HUDEP-2 (cell line): ENCODE measurements around the gene AVP.
A peak's percentile ranks its signal among the peaks of the same experiment; 100 is the strongest.

Source experiments
- DNase-seq, 76 experiments: peaks; one replicate each; lab custom pipeline; 2025; ENCODE audit not compliant: unreplicated experiment in 76 of 76; lab: John Stamatoyannopoulos, UW

AVP gene

DNA sequence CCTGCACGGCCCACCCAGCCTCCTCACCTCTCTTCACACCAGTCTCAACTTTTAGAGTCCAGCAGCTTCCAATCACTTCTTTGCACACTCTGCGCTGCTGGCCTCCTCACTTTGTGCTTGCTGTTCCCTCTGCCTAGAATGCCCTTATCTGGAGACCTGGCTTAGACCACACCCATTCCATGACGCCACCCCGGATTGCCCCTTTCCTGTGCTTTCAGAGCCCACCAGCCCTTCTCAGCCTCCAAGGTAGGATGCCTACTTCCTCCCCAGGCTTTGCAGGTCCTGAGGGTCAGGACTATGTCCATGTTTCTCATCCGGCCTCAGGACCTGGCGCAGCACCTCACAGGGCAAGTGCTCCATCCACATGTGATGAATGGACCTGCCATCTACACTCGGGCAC is 27.0 kb upstream of the AVP start:
- DNase-seq = no peak

DNA sequence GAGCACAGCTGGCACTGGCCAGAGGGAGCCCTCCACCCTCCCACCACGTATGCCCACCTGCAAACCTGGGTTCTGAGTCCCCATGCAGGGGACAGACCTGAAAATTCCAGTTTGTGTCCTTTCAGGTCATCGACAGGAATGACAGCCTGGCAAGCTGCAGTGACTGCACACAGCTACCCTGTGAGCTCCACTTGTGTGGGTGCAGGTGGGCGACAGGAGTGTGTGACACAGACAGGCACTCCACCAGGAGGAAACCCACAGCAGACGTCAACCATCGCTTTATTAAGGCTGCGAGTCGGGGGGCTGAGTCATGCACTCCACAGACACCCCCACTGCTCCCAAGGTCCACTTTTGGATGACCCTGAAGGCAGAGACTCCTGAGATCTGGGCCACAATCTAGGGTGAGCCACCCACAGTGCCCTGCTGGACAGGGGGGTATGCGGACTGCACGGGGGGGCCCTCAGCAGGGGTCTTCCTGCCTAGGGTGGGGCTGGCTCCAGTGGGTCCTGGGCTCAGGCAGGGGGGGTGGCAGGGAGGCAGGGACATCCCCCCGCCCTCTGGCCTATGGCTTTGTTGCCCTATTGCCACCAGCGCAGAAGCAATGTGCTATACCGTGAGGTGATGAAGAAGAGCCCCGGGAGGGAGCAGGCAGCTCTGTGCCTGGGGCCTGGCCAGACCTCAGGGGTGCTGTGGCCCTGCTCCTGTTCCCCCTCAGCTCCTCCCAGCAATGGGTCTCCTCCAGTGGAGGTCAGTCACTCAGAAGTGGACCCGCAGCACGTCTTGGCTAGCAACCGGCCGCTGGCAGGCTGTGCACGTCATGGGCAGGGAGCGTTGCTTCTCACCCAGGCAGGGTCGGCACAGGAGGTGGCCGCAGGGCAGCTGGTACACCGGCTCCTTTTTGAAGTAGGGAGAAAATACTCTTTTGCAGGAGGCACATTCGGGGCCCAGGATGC is 25.1 kb upstream of the AVP start:
- DNase-seq = no peak

DNA sequence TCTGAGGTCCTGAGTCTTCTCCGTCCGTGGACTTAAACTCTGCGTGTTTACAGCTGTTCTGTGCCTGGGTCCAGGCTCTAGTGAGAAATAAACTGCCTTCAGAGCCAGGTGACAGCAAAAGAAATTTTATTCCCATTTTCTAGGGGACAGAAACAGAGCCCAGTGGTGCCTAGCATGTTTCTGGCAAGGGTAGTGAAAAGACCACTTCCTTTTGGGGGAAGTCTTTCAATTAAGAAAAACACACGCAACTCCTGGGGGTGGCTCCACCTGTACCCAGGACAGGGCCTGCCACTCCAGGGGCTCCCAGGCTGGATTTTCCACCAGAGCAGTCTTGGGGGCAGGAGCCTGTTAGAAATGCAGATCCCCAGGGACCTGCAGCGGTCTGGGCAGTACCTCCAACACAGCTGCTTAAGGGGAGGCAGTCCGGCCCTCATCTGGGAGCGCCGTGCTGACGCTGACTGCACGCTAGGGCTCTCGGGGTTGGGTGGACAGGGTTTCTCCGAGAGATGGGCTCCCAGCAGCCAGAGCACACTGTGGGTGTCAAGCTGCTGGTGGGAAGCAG is 23.0 kb upstream of the AVP start:
- DNase-seq = no peak

DNA sequence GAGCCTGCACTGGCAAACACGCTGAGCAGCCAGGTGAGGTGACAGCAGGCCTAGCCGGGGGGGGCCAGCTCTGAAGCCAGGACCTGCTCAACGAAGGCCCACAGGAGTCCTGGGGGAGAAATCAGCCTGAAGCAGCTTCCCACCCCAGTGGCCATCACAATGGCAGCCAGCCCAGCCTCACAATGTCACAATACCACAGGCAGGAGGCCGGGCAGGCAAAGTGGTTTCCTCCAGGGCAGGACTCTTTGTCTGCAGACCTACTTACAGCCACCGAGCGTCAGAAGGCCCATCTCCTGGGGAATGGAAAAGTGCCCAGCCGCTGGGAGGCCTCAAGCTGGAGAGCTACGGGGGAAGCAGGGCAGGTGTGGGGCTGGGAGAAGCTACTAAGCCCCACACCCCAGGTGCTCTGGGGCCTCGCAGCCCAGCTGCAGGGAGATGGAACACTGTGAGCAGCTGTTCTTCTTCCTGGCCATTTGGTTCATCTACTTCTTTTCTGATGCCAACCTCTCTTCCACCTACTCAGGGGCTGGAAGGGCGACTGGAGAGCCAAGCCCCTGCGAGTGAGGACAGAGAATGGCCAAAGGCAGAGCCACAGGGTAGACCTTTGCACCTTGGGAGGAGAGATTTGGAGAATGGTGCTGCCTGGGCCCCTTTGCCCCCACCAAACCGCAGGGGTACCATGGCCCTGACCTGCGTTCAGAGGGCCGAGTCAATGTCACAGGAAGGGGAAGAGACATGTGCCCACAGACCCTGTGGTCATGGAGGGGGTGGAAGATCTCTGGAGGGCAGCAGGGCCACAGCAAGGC is 22.3 kb upstream of the AVP start:
- no peak for DNase-seq

DNA sequence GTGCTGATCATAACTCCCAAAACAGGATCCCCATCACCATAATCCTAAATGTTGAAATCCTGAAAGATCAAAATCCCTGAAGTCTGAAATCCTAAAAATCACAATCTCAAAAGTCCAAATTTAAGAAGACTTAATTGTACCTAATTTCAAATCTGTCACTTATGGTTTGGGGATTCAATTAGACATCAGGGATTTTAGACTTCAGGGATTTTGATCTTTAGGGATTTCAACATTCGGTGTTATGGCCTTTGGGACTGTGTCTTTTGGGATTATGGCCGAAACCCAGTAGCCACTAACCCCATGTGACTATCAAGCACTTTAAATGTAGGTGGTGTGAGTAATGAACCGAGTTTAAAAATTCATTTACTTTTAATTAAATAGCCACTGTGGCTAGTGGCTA is 21.7 kb upstream of the AVP start:
- no peak for DNase-seq

DNA sequence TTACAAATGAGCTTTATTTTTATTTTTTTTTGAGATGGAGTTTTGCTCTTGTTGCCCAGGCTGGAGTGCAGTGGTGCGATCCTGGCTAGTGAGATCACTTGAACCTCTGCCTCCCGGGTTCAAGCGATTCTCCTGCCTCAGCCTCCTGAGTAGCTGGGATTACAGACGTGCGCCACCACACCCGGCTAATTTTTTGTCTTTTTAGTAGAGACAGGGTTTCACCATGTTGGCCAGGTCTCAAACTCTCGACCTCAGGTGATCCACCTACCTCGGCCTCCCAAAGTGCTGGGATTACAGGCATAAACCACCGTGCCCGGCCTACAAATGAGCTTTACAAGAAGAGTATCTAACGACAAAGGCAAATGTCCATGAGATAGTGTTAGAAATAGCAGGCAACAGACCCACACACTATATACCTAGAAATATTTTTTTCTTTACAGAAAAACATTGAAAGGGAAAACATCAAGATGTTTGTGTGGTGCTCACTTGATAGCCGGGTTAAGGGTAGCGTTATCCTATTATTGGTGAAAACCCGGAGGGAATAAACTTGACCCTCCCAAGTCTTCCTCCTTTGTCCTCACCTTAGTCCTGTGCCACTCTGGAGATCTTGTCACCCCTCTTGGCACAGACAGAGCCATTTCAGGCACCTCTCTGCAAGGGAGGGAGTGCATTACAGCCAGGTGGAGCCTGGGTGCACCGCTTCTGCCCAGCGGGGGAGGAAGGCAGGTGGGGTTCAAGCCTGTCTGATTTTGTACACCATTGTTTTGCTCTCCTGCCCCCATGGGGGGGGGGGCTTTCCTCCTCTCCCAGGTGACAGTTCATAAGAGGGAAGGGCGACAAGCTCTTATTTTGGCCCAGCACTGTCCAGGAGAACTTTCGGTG is 21.0 kb upstream of the AVP start:
- DNase-seq = no peak

DNA sequence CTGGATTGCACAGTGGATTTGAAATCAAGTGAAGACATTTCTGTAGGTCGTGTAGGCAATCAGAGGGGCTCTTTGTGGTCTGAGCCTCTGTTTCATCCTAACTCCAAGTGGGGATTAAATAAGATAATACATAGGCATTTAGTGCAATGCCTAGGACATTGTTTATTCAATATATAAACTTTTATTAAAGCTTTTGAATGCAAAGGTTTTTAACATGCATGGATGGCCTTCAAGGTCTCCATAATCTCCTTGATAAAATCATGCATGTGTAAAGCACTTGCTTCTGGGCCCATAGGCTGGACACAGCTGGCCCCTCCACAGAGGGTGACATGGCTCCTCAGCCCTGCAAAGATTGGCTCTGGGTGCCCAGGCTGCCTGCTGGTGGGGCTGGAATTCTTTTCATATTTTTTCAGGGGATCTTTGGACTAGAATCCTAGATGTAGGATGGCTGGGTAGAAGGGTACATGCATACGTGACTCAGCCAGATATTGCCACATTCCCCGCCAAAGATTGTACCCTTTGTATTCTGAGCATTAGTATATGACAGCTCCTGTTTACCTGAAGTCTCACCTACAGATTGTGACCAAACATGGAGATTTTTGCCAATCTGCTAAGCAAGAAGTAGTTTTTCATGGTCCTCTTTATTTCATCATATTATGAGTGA is 19.0 kb upstream of the AVP start:
- DNase-seq = no peak

DNA sequence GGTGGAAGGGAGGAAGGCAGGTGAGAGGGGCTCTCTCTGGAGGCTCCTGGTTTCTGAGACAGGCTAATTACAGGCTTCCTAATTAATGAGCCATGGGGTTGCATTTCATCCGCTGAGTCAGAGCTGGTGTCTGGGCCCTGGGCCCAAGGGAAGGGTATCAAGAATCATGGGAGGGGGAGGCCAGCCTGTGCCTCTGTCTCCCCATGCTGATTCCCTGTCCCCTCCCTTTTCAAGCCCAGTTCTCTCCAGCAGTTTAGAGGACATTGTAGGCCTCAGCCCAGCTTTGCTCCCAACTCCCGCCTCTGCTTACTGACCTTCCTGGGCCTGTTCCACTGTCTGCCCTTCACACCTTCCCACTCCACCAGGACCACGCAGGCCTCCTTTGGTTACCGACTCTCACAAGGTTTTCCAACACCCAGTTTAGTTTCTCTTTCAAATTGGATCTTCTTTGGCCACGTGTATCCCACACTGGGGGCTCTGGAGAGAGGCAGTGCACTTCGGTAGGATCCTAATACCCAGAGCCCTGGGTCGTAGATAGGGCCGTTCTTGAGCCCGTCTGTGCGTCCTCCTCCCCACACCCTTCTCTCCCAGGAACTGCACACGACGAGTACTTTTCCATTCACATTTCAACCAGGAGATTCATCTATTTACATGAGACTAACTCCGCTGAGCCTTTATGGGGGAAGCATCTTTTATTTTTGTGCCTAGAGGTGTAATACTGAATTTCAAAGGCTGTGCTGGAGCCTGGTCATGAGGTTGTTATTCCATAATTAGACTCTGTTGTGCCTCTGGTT is 18.2 kb upstream of the AVP start:
- no peak for DNase-seq

DNA sequence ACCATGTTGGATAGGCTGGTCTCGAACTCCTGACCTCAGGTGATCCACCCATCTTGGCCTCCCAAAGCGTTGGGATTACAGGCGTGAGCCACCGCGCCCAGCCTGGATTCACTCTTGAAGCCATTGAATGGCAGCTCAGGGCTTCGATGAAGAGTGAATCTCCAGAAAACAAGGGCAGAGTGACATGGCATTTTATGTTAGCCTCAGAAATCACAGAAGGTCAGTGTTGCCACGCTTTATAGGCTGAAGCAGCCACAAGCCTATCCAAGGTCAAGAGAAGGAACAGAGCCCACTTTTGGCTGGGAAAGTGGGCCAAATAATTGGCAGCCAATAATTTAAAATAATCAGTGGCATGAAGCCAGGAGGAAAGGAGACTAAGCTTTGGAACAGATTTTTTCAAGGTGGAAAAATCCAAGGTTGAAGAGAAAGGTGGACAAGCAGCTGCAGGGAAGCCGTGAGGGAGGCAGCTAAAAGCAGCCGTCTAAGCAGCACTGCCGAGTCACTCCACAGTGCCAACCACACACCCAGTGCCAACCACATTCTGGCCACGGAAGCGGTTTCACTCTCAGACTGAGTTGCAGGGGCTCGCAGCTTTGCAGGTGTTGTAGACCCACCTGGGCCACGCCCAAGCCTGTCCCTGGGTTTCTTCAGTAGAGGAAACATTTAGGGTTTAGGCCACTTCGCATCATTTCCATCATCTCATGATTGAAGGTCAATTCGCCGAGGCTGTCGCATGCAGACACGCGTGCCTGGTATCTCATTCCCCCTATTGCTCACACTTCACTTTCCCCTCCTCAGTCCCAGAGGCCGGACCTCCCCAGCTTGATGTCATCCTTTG is 17.4 kb upstream of the AVP start:
- DNase-seq = no peak

DNA sequence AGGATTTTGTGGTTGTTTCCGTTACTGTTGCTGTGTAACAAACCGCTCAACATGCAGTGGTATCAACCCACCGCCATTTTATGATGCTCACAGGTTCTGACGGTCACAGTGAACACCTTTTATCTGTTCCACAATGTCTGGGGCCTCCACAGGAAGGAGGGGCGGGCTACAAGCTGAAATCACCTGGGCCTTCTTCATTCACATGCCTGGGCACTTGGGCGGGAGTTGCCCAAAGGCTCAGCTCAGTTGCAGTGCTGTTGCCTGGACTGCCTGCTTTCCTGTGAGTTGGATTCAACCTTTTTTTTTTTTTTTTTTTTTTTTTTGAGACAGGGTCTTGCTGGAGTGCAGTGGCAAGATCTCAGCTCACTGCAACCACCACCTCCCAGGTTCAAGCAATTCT is 16.7 kb upstream of the AVP start:
- DNase-seq = no peak

DNA sequence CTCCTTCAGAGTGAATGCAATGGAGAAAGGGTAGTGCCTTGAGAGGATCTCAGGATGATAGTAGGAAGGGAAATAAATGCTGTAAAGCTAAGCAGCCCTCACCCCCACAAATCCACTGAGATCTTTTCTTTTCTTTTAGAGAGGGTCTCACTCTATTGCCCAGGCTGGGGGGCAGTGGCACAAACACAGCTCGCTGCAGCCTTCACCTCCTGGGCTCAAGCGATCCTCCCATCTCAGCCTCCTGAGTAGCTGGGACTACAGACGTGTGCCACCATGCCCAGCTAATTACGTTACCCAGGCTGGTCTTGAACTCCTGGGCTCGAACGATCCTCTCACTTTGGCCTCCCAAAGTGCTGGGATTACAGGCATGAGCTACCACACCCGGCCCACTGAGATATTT is 16.0 kb upstream of the AVP start:
- no peak for DNase-seq

DNA sequence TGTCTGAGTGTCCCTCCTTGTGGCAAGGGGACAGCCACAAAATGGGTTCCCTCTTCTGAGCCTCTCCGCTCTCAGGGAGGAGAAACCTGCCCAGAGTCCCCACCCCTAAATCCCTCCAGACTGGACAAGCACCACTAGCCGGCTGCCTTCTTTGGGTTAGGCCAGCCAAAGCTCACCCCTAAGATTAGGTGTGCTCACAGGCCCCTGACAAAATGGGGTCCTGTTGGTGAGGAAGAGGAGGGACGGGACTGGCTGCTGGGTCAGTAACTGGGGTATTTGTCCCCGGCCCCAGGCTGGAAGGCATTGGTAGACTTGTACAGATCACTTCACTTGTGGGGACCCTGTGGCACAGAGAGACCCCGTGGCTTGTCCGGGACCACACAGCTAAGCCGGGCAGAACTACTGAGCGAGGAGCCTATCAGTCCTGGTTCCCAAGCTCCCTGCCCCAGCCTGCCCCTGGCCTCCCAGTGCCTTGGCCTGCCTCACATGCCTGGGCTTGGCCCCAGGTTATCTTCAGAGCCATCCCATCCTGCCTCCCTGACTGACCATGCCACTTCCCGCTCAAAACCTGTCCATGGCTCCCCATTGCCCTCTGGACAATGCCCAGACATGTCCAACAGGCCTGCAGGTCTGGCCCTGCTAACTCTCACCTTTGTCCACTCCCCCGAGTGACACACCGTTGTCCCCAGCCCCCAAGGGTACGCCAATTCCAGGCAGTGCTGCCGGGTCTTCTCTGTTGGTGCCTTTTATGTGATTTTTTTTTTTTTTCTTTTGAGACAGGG is 10.5 kb upstream of the AVP start:
- DNase-seq = no peak

DNA sequence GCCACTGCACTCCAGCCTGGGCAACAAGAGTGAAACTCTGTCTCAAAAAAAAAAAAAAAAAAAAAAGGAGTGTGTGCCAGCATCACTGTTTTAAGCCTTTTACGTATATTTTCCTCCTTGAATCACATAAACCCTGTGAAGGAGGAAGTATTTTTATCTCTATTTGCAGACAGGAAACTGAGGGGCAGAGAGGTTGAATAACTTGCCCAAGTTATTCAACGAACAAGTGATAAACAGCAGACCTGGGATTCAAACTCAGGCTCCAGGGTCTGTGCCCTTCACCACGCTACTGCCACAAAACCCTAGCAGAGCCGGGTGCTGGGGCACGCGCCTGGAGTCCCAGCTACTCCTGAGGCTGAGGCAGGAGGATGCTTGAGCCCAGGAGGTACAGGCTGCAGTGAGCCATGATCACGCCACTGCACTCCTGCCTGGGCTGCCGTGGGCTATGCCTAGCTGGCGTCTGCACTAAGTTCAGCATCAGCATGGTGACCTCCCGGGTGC is 9.4 kb upstream of the AVP start:
- DNase-seq = peak in 34 of 76 experiments; percentile 8 to 76 (median 23)

DNA sequence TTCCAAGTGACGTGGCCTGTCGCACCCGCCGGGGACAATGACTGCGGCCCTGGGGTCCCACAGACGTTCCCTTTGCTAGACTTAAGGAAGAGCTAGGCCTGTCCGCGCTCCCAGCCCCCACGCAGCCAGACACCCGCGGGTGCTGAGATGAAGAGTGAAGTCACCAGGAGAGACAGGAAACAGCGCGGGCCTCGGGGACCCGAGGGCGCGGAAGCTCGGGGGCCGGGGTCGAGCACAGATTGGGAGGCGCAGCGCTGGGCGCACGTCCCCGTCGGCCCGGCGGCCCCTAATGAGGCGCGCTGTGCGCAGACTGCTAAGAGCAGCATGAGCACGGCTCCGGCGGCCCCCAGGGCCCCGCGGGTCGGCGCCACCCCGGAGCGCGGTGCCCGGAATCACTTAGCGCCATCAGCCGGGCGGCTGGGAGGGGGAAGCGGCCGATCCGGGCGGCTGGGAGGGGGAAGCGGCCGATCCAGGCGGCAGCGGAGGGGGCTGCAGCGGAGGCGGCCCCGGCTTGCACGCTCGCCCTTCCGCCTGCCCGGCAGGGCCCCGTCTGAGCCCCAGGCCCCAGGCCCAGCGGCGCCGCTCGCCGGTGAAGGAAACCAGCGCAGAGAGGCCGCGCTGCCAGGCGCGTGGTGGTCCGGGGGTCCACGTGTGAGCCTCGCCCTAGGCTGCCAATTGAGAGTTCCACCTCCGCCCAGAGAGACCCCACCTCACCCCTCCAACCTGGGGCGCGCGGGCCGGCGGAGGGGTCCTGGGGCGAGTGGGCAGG is 8.3 kb upstream of the AVP start:
- DNase-seq = no peak

DNA sequence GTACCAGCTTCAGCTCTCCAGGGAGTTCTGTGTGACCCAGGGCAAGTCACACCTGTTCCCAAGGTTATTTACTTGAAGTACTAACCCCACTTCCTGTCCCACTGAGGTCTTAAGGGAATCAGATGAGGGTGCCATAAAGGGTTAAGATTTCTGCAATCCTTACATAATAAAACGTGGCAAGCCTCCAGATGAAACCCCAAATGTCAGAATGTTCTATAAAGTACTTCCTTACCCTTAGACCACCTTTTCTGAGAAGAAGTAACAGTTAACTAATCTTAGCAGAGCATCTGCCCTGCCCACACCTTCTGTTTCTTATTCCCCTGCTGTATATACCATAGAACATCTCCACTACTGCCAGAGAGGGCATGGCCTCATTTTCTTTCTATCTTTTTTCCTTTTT is 6.0 kb upstream of the AVP start:
- DNase-seq = peak in 27 of 76 experiments; percentile 7 to 87 (median 24)

DNA sequence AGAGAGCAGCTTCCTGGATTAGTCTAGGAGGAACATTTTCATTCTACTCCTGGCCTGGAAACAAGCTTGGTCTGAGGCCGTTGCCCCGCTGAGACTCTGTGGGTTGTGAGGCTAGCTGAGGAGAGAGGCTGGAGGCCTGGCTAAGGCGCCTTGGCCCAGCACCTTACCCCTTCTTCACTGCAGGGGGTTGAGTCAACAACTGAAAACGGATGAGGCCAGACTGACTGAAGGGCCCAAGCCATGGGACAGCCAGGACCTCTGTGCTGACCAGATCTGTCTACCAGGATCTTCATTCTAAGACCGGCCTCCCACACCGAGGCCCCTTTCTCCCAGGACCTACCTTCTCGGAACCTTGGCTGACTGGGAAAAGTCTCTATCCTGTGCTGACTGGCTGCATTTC is 3.5 kb upstream of the AVP start:
- DNase-seq = no peak
